Measurements from ENCODE around the gene GAREM1. TPM values are rescaled to one million over a fixed set of nuclear protein-coding genes. Genes with fewer than 3 reads are reported as not detected.

The GAREM1 gene
- total RNA-seq, 1 donor from 2014 or later, result 5.2 TPM

DNA sequence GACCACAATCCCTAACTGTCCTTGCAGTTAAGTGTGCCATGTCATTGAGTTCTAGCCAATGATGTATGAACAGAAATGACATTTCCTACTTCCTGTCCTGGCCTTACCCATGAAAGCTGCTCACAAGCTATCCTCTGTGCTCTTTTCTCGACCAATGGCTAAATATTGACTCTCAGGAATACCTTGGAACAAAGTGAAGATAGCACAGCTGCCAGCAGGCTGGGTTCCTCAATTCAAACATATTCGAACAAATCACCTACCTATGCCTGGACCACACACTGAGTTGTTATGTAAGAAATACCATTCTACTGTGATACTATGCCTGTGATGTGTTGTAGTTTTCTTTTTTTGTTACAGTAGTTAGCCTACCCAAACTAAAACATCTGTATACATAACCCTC lies 65.1 kb downstream of the GAREM1 start:
- Histone ChIP-seq H3K9me3 (ENCODE audit: control insufficient read depth in 3 of 3, low read length in 3 of 3) (no peaks in the 10 kb centered on the region), H3K4me3 (ENCODE audit: low read length in 3 of 3) (no peak overlapping the region), H3K36me3 (ENCODE audit: control insufficient read depth in 3 of 3, insufficient read depth in 3 of 3, low read length in 3 of 3) (no peaks in the 10 kb centered on the region), H3K4me1 (ENCODE audit: control insufficient read depth in 3 of 3, insufficient read depth in 3 of 3, low read length in 3 of 3) (no peaks in the 10 kb centered on the region), H3K27ac (ENCODE audit: low read depth, low read length) (no peak overlapping the region), H3K9ac (ENCODE audit: low read depth in 1 of 3, low read length in 3 of 3) (no peak overlapping the region), H3K27me3 (ENCODE audit: control insufficient read depth in 3 of 3, insufficient read depth in 3 of 3, low read length in 3 of 3) (no peaks in the 10 kb centered on the region)

GRCh38 chr18:32401621-32402020 lies 69.1 kb downstream of the GAREM1 start:
- H3K4me3 ChIP-seq (ENCODE audit: low read length in 3 of 3), result no peak overlapping the region
- no peaks in the 10 kb centered on the region for H3K4me1 ChIP-seq (ENCODE audit: control insufficient read depth in 3 of 3, insufficient read depth in 3 of 3, low read length in 3 of 3)
- no peak overlapping the region for H3K9ac ChIP-seq (ENCODE audit: low read depth in 1 of 3, low read length in 3 of 3)
- no peaks in the 10 kb centered on the region for H3K36me3 ChIP-seq (ENCODE audit: control insufficient read depth in 3 of 3, insufficient read depth in 3 of 3, low read length in 3 of 3)
- no peaks in the 10 kb centered on the region for H3K27me3 ChIP-seq (ENCODE audit: control insufficient read depth in 3 of 3, insufficient read depth in 3 of 3, low read length in 3 of 3)
- H3K9me3 ChIP-seq (ENCODE audit: control insufficient read depth in 3 of 3, low read length in 3 of 3), result no peaks in the 10 kb centered on the region
- H3K27ac ChIP-seq (ENCODE audit: low read depth, low read length), result no peak overlapping the region

GRCh38 chr18:32393407-32393806 lies 77.3 kb downstream of the GAREM1 start:
- no peaks in the 10 kb centered on the region for H3K4me1 ChIP-seq (ENCODE audit: control insufficient read depth in 3 of 3, insufficient read depth in 3 of 3, low read length in 3 of 3)
- H3K9ac ChIP-seq (ENCODE audit: low read depth in 1 of 3, low read length in 3 of 3), result no peak overlapping the region
- no peak overlapping the region for H3K4me3 ChIP-seq (ENCODE audit: low read length in 3 of 3)
- H3K36me3 ChIP-seq (ENCODE audit: control insufficient read depth in 3 of 3, insufficient read depth in 3 of 3, low read length in 3 of 3), result no peaks in the 10 kb centered on the region
- H3K9me3 ChIP-seq (ENCODE audit: control insufficient read depth in 3 of 3, low read length in 3 of 3), result no peaks in the 10 kb centered on the region
- H3K27me3 ChIP-seq (ENCODE audit: control insufficient read depth in 3 of 3, insufficient read depth in 3 of 3, low read length in 3 of 3), result no peaks in the 10 kb centered on the region
- H3K27ac ChIP-seq (ENCODE audit: low read depth, low read length), result no peak overlapping the region

GRCh38 chr18:32391126-32391525 lies 79.6 kb downstream of the GAREM1 start:
- H3K4me1 ChIP-seq (ENCODE audit: control insufficient read depth in 3 of 3, insufficient read depth in 3 of 3, low read length in 3 of 3), result peaks cover 0 to 2% (median 1%) of the 10 kb centered on the region in 3 donors
- no peak overlapping the region for H3K27ac ChIP-seq (ENCODE audit: low read depth, low read length)
- H3K9me3 ChIP-seq (ENCODE audit: control insufficient read depth in 3 of 3, low read length in 3 of 3), result no peaks in the 10 kb centered on the region
- no peaks in the 10 kb centered on the region for H3K27me3 ChIP-seq (ENCODE audit: control insufficient read depth in 3 of 3, insufficient read depth in 3 of 3, low read length in 3 of 3)
- H3K4me3 ChIP-seq (ENCODE audit: low read length in 3 of 3), result no peak overlapping the region
- no peak overlapping the region for H3K9ac ChIP-seq (ENCODE audit: low read depth in 1 of 3, low read length in 3 of 3)
- H3K36me3 ChIP-seq (ENCODE audit: control insufficient read depth in 3 of 3, insufficient read depth in 3 of 3, low read length in 3 of 3), result no peaks in the 10 kb centered on the region

- Histone ChIP-seq H3K36me3 (ENCODE audit: control insufficient read depth in 3 of 3, insufficient read depth in 3 of 3, low read length in 3 of 3) (no peaks in the 10 kb centered on the region), H3K27me3 (ENCODE audit: control insufficient read depth in 3 of 3, insufficient read depth in 3 of 3, low read length in 3 of 3) (no peaks in the 10 kb centered on the region), H3K27ac (ENCODE audit: low read depth, low read length) (no peak overlapping the region), H3K4me3 (ENCODE audit: low read length in 3 of 3) (no peak overlapping the region), H3K4me1 (ENCODE audit: control insufficient read depth in 3 of 3, insufficient read depth in 3 of 3, low read length in 3 of 3) (peaks cover 0 to 8% (median 2%) of the 10 kb centered on the region in 3 donors), H3K9ac (ENCODE audit: low read depth in 1 of 3, low read length in 3 of 3) (no peak overlapping the region), H3K9me3 (ENCODE audit: control insufficient read depth in 3 of 3, low read length in 3 of 3) (no peaks in the 10 kb centered on the region)
These were observed 80.8 kb downstream of the GAREM1 start for GRCh38 chr18:32389858-32390257.

- no peak overlapping the region for H3K9ac ChIP-seq (ENCODE audit: low read depth in 1 of 3, low read length in 3 of 3)
- H3K27me3 ChIP-seq (ENCODE audit: control insufficient read depth in 3 of 3, insufficient read depth in 3 of 3, low read length in 3 of 3), result no peaks in the 10 kb centered on the region
- peaks cover 0 to 8% (median 2%) of the 10 kb centered on the region in 3 donors for H3K4me1 ChIP-seq (ENCODE audit: control insufficient read depth in 3 of 3, insufficient read depth in 3 of 3, low read length in 3 of 3)
- H3K4me3 ChIP-seq (ENCODE audit: low read length in 3 of 3), result no peak overlapping the region
- H3K36me3 ChIP-seq (ENCODE audit: control insufficient read depth in 3 of 3, insufficient read depth in 3 of 3, low read length in 3 of 3), result no peaks in the 10 kb centered on the region
- no peaks in the 10 kb centered on the region for H3K9me3 ChIP-seq (ENCODE audit: control insufficient read depth in 3 of 3, low read length in 3 of 3)
- H3K27ac ChIP-seq (ENCODE audit: low read depth, low read length), result no peak overlapping the region
These were observed 81.5 kb downstream of the GAREM1 start for GRCh38 chr18:32389191-32389590.

DNA sequence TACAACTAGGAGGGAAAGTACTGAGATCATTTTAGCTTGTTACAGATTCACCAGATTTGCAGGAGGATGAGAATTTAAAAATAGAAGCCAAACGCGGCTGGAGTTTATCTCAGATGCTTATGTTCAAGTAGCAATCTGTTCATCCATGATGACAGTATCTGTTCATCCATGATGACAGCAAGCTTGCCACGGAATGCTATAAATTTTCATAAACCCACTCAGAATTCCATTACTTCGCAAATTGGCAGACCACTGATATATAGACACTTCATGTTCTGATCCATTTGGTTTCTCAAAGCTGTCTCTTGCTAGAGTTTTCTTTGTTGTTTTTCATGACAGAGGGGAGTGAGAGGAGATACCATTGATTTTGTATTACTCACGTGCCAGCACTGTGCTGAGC lies 84.2 kb downstream of the GAREM1 start:
- Histone ChIP-seq H3K4me1 (ENCODE audit: control insufficient read depth in 3 of 3, insufficient read depth in 3 of 3, low read length in 3 of 3) (peaks cover 0 to 8% (median 6%) of the 10 kb centered on the region in 3 donors), H3K4me3 (ENCODE audit: low read length in 3 of 3) (no peak overlapping the region), H3K27me3 (ENCODE audit: control insufficient read depth in 3 of 3, insufficient read depth in 3 of 3, low read length in 3 of 3) (no peaks in the 10 kb centered on the region), H3K36me3 (ENCODE audit: control insufficient read depth in 3 of 3, insufficient read depth in 3 of 3, low read length in 3 of 3) (no peaks in the 10 kb centered on the region), H3K27ac (ENCODE audit: low read depth, low read length) (no peak overlapping the region), H3K9me3 (ENCODE audit: control insufficient read depth in 3 of 3, low read length in 3 of 3) (no peaks in the 10 kb centered on the region), H3K9ac (ENCODE audit: low read depth in 1 of 3, low read length in 3 of 3) (no peak overlapping the region)

DNA sequence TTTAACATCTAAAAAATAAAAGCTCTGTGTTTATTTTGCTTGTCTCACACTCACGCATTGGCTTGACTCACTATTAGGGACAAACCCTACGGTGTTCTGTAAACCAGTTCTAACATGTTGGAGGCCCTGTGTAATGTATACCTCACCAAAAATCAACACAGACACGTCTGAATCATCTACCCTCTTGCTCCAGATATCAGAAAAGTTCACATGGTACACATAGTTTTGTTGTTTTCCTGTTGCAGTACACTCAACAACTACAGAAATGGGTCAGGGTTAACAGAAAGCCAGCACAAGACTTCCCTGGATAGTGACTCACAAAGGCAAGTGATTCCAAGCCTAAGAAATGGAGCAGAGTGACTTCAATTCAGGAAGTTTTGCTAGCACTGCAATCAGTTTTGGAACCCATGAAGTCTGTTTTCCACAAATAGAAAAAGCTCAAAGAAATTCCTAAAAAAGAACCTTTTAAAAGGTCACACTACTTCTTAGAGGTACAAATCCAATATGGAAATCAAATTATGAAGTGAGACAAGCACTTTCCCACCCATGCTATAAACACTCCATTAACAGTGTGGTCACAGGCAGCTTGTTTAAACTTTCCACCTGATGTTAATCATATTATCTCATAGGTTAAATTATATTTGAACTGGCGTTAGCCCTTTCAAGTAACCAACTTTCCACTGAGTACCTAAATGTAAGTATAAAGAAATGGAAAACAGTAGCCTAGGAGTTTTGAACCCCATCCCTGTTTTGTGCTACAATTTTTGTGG lies 87.4 kb downstream of the GAREM1 start:
- peaks cover 0 to 8% (median 6%) of the 10 kb centered on the region in 3 donors for H3K4me1 ChIP-seq (ENCODE audit: control insufficient read depth in 3 of 3, insufficient read depth in 3 of 3, low read length in 3 of 3)
- H3K36me3 ChIP-seq (ENCODE audit: control insufficient read depth in 3 of 3, insufficient read depth in 3 of 3, low read length in 3 of 3), result no peaks in the 10 kb centered on the region
- H3K27me3 ChIP-seq (ENCODE audit: control insufficient read depth in 3 of 3, insufficient read depth in 3 of 3, low read length in 3 of 3), result no peaks in the 10 kb centered on the region
- H3K27ac ChIP-seq (ENCODE audit: low read depth, low read length), result peak overlapping the region; percentile 1
- no peak overlapping the region for H3K4me3 ChIP-seq (ENCODE audit: low read length in 3 of 3)
- no peak overlapping the region for H3K9ac ChIP-seq (ENCODE audit: low read depth in 1 of 3, low read length in 3 of 3)
- no peaks in the 10 kb centered on the region for H3K9me3 ChIP-seq (ENCODE audit: control insufficient read depth in 3 of 3, low read length in 3 of 3)

GRCh38 chr18:32381761-32382160 lies 88.9 kb downstream of the GAREM1 start:
- Histone ChIP-seq H3K4me1 (ENCODE audit: control insufficient read depth in 3 of 3, insufficient read depth in 3 of 3, low read length in 3 of 3) (peaks cover 0 to 8% (median 6%) of the 10 kb centered on the region in 3 donors), H3K27ac (ENCODE audit: low read depth, low read length) (no peak overlapping the region), H3K9me3 (ENCODE audit: control insufficient read depth in 3 of 3, low read length in 3 of 3) (no peaks in the 10 kb centered on the region), H3K4me3 (ENCODE audit: low read length in 3 of 3) (no peak overlapping the region), H3K36me3 (ENCODE audit: control insufficient read depth in 3 of 3, insufficient read depth in 3 of 3, low read length in 3 of 3) (no peaks in the 10 kb centered on the region), H3K9ac (ENCODE audit: low read depth in 1 of 3, low read length in 3 of 3) (no peak overlapping the region), H3K27me3 (ENCODE audit: control insufficient read depth in 3 of 3, insufficient read depth in 3 of 3, low read length in 3 of 3) (no peaks in the 10 kb centered on the region)

DNA sequence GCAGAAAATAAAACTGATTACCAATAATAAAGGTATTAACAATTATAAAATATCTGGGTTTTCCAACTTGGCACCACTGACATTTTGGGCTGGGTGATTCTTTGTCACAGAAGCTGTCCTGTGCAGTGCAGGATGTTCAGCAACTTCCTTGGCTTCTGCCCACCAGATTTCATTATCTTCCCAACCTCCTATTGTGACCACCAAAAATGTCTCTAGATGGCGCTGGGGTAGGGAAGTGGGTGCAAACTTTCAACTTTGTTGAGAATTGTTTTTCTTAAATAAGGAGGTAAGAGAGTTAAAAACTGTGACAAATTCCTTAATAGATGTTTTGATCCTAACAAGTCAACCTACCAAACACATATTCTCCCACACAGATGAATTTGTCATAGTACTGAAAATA lies 90.1 kb downstream of the GAREM1 start:
- Histone ChIP-seq H3K36me3 (ENCODE audit: control insufficient read depth in 3 of 3, insufficient read depth in 3 of 3, low read length in 3 of 3) (no peaks in the 10 kb centered on the region), H3K27me3 (ENCODE audit: control insufficient read depth in 3 of 3, insufficient read depth in 3 of 3, low read length in 3 of 3) (no peaks in the 10 kb centered on the region), H3K4me3 (ENCODE audit: low read length in 3 of 3) (no peak overlapping the region), H3K9me3 (ENCODE audit: control insufficient read depth in 3 of 3, low read length in 3 of 3) (no peaks in the 10 kb centered on the region), H3K9ac (ENCODE audit: low read depth in 1 of 3, low read length in 3 of 3) (no peak overlapping the region), H3K4me1 (ENCODE audit: control insufficient read depth in 3 of 3, insufficient read depth in 3 of 3, low read length in 3 of 3) (peaks cover 0 to 4% (median 4%) of the 10 kb centered on the region in 3 donors), H3K27ac (ENCODE audit: low read depth, low read length) (no peak overlapping the region)
